ENCODE measurements around the gene RWDD1. TPM values are rescaled to one million over a fixed set of nuclear protein-coding genes. Genes with fewer than 3 reads are reported as not detected.
"Not testable (repeated sequence)": the region's sequence is repeated elsewhere in the genome, so short reads cannot be mapped to it uniquely, and the experiment has no call there.

The RWDD1 gene
- polyA plus RNA-seq, 3 donors = 38.8 to 82.7 (median 40.1) TPM

GRCh38 chr6:116580198-116580597, 8.9 kb downstream of the RWDD1 start:
- H3K27ac ChIP-seq (ENCODE audit: low read depth, low read length) = no peak overlapping the region
- 70 to 93% (median 88%) methylated on average over 2 of the region's 2 CpGs for WGBS, 3 donors

- no peak overlapping the region for H3K27ac ChIP-seq (ENCODE audit: low read depth, low read length)
These were observed 15.0 kb downstream of the RWDD1 start for GRCh38 chr6:116586276-116586675.

- H3K27ac ChIP-seq (ENCODE audit: low read depth, low read length) = no peak overlapping the region
- 96 to 99% (median 97%) methylated on average over 2 of the region's 2 CpGs for WGBS, 3 donors
These were observed 15.4 kb downstream of the RWDD1 start for GRCh38 chr6:116586738-116587137.

GRCh38 chr6:116595247-116595646, 23.9 kb downstream of the RWDD1 start:
- WGBS, 3 donors = 48 to 97% (median 86%) methylated on average over 3 of the region's 3 CpGs
- H3K27ac ChIP-seq (ENCODE audit: low read depth, low read length) = no peak overlapping the region

- WGBS, 3 donors = 82 to 84% (median 83%) methylated on average over 4 of the region's 4 CpGs
- no peak overlapping the region for H3K27ac ChIP-seq (ENCODE audit: low read depth, low read length)
These were observed 25.5 kb downstream of the RWDD1 start for GRCh38 chr6:116596815-116597214.

- not testable (repeated sequence) for H3K27ac ChIP-seq (ENCODE audit: low read depth, low read length)
- WGBS, 3 donors = 95 to 96% (median 96%) methylated on average over 3 of the region's 3 CpGs
These were observed 32.6 kb downstream of the RWDD1 start for GRCh38 chr6:116603916-116604315.

GRCh38 chr6:116604868-116605267, 33.6 kb downstream of the RWDD1 start:
- 88 to 91% (median 91%) methylated on average over 3 of the region's 3 CpGs for whole genome bisulfite sequencing, 3 donors

GRCh38 chr6:116605935-116606334, 34.6 kb downstream of the RWDD1 start:
- no peak overlapping the region for H3K27ac ChIP-seq (ENCODE audit: low read depth, low read length)
- 97 to 98% (median 97%) methylated on average over 4 of the region's 4 CpGs for WGBS, 3 donors

More at GRCh38 chr6:116604868-116605267, 33.6 kb downstream of the RWDD1 start:
- H3K27ac ChIP-seq (ENCODE audit: low read depth, low read length) = not testable (repeated sequence)

GRCh38 chr6:116611056-116611455, 39.8 kb downstream of the RWDD1 start:
- H3K27ac ChIP-seq (ENCODE audit: low read depth, low read length) = no peak overlapping the region
- 70 to 81% (median 76%) methylated on average over 4 of the region's 4 CpGs for WGBS, 3 donors

GRCh38 chr6:116615937-116616736, 44.8 kb downstream of the RWDD1 start, which contains the start of gene RSPH4A:
Gene RSPH4A (plus strand): TSS chr6:116616479. CDS start chr6:116616624, 145 bp downstream.
- no peak within 1 kb of the TSS for H3K27ac ChIP-seq (ENCODE audit: low read depth, low read length)
- 0 to 1% (median 0%) methylated on average over 29 of the region's 29 CpGs for WGBS, 3 donors

- WGBS, 3 donors = 0 to 1% (median 1%) methylated on average over 16 of the region's 16 CpGs
These were observed 45.4 kb downstream of the RWDD1 start for GRCh38 chr6:116616737-116617053.

GRCh38 chr6:116624036-116624805, 52.9 kb downstream of the RWDD1 start:
- 52 to 68% (median 68%) methylated on average over 3 of the region's 3 CpGs for WGBS, 3 donors
- no peak overlapping the region for H3K27ac ChIP-seq (ENCODE audit: low read depth, low read length)

More at GRCh38 chr6:116616737-116617053, 45.4 kb downstream of the RWDD1 start:
- H3K27ac ChIP-seq (ENCODE audit: low read depth, low read length) = no peak overlapping the region

GRCh38 chr6:116625872-116626271, 54.6 kb downstream of the RWDD1 start:
- 96 to 99% (median 97%) methylated on average over 3 of the region's 3 CpGs for WGBS, 3 donors
- no peak overlapping the region for H3K27ac ChIP-seq (ENCODE audit: low read depth, low read length)

- H3K27ac ChIP-seq (ENCODE audit: low read depth, low read length) = no peak overlapping the region
- WGBS, 3 donors = 33 to 76% (median 43%) methylated on average over 5 of the region's 5 CpGs
These were observed 58.3 kb downstream of the RWDD1 start for GRCh38 chr6:116629563-116629981.

GRCh38 chr6:116631379-116631990, 60.2 kb downstream of the RWDD1 start:
- WGBS, 3 donors = 10 to 43% (median 32%) methylated on average over 5 of the region's 5 CpGs

GRCh38 chr6:116633685-116634084, 62.4 kb downstream of the RWDD1 start:
- no peak overlapping the region for H3K27ac ChIP-seq (ENCODE audit: low read depth, low read length)
- 48 to 90% (median 83%) methylated on average over 2 of the region's 2 CpGs for WGBS, 3 donors

More at GRCh38 chr6:116631379-116631990, 60.2 kb downstream of the RWDD1 start:
- no peak overlapping the region for H3K27ac ChIP-seq (ENCODE audit: low read depth, low read length)

All from adipose tissue (tissue), 3 donors.